Loucy (cell line): ENCODE measurements around the gene RER1.
A peak's percentile ranks its signal among the peaks of the same experiment; 100 is the strongest.

Source experiments
- H2AFZ ChIP-seq: fragments of 200-600 bp; sonication (generic); 2 replicates; pipeline ENCODE4 v1.6.0; 2016; ENCODE audit warnings: antibody characterized with exemption, mild to moderate bottlenecking, low read length, moderate library complexity
- H3F3A ChIP-seq: fragments of 200-600 bp; 2 replicates; pipeline ENCODE4 v1.6.0; 2016; ENCODE audit warnings: antibody characterized with exemption, low read depth, mild to moderate bottlenecking
- H3K27me3 ChIP-seq: fragments of 200-600 bp; sonication (generic); 2 replicates; pipeline ENCODE4 v1.6.1; 2014; ENCODE audit warnings: low read length, mild to moderate bottlenecking; ENCODE audit not compliant: insufficient read depth, poor library complexity, severe bottlenecking
- H3K36me3 ChIP-seq: fragments of 200-600 bp; sonication (generic); 2 replicates; pipeline ENCODE4 v1.6.1; 2016; ENCODE audit warnings: low read length; ENCODE audit not compliant: insufficient read depth
- H3K4me1 ChIP-seq: fragments of 200-600 bp; sonication (generic); 2 replicates; pipeline ENCODE4 v1.5.1; 2014; ENCODE audit warnings: low read length, mild to moderate bottlenecking; ENCODE audit not compliant: insufficient read depth, poor library complexity, severe bottlenecking
- H3K4me2 ChIP-seq: fragments of 200-600 bp; sonication (generic); 2 replicates; pipeline ENCODE4 v1.6.0; 2014; ENCODE audit warnings: antibody characterized with exemption, low read length, low read depth, mild to moderate bottlenecking; ENCODE audit not compliant: poor library complexity, severe bottlenecking
- H3K4me3 ChIP-seq: fragments of 200-600 bp; sonication (generic); 2 replicates; pipeline ENCODE4 v1.5.1; 2014; ENCODE audit warnings: low read length, mild to moderate bottlenecking, mixed read lengths; ENCODE audit not compliant: poor library complexity, severe bottlenecking
- H3K79me2 ChIP-seq: fragments of 200-600 bp; sonication (generic); 2 replicates; pipeline ENCODE4 v1.6.1; 2014; ENCODE audit warnings: low read length; ENCODE audit not compliant: insufficient read depth
- H3K9ac ChIP-seq: fragments of 200-600 bp; sonication (generic); 2 replicates; pipeline ENCODE4 v1.6.0; 2014; ENCODE audit warnings: mild to moderate bottlenecking, low read depth, low read length, moderate library complexity; ENCODE audit not compliant: poor library complexity, severe bottlenecking
- H3K9me2 ChIP-seq: fragments of 200-600 bp; sonication (generic); replicated peaks from 2 replicates; pipeline ENCODE4 v1.6.1; 2016; ENCODE audit warnings: low read depth, low read length, mixed read lengths
- H3K9me3 ChIP-seq: fragments of 200-600 bp; sonication (generic); 2 replicates; pipeline ENCODE4 v1.6.1; 2014; ENCODE audit warnings: mild to moderate bottlenecking, antibody characterized with exemption, low read length, low read depth; ENCODE audit not compliant: insufficient read depth
- H4K20me1 ChIP-seq: fragments of 200-600 bp; sonication (generic); 2 replicates; pipeline ENCODE4 v1.6.0; 2014; ENCODE audit warnings: antibody characterized with exemption, low read length, mild to moderate bottlenecking; ENCODE audit not compliant: insufficient read depth, poor library complexity, severe bottlenecking
- EZH2phosphoT487 ChIP-seq: fragments of 200-600 bp; IDR thresholded peaks from 2 replicates; pipeline ENCODE4 v1.6.1; 2018; ENCODE audit warnings: antibody characterized with exemption, mild to moderate bottlenecking, moderate library complexity, borderline replicate concordance
- TF ChIP-seq, protein P1 (sequence below): fragments of 200-600 bp; sonication (generic); conservative IDR thresholded peaks from 2 replicates; pipeline ENCODE4 v1.5.1; 2014; ENCODE audit warnings: mild to moderate bottlenecking, antibody characterized with exemption, low read length

Gene RER1

DNA sequence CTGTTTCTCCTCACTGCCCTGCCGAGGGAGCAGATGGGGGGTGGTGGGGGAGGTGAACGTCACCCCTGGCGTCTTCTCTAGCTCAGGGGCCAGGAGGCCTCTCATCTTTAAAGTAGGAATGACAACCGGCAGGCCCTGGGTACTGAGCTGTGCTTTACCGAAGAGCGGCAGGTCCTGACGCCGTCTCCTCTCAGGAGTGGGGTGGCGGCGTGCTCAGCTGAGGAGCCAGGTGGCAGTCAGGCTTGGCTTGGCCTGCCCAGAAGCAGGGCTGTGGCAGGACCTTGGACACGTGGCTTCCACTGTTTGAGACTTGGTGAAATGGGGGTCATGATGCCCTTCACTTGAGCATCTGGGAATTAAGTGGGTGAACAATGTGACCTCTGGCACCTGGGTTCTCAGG is 3.1 kb downstream of the RER1 start:
- Histone ChIP-seq H4K20me1 (peaks cover 24% of the 10 kb centered on the region), H3K9me2 (no peaks in the 10 kb centered on the region), H3K4me1 (peaks cover 25% of the 10 kb centered on the region), H3K36me3 (peaks cover 23% of the 10 kb centered on the region; the same call in 1 of the 2 replicates), H3K79me2 (peaks cover 56% of the 10 kb centered on the region), H3F3A (no peaks in the 10 kb centered on the region), H2AFZ (no peak overlapping the region), H3K4me2 (peak overlapping the region; percentile 90), H3K9me3 (no peaks in the 10 kb centered on the region), H3K9ac (peak overlapping the region; percentile 35), H3K4me3 (no peak overlapping the region), H3K27me3 (no peaks in the 10 kb centered on the region)
- TF ChIP-seq, protein P1, sequence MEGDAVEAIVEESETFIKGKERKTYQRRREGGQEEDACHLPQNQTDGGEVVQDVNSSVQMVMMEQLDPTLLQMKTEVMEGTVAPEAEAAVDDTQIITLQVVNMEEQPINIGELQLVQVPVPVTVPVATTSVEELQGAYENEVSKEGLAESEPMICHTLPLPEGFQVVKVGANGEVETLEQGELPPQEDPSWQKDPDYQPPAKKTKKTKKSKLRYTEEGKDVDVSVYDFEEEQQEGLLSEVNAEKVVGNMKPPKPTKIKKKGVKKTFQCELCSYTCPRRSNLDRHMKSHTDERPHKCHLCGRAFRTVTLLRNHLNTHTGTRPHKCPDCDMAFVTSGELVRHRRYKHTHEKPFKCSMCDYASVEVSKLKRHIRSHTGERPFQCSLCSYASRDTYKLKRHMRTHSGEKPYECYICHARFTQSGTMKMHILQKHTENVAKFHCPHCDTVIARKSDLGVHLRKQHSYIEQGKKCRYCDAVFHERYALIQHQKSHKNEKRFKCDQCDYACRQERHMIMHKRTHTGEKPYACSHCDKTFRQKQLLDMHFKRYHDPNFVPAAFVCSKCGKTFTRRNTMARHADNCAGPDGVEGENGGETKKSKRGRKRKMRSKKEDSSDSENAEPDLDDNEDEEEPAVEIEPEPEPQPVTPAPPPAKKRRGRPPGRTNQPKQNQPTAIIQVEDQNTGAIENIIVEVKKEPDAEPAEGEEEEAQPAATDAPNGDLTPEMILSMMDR: no peak
- no peak for TF ChIP-seq EZH2phosphoT487

- H3K4me3 ChIP-seq: no peak overlapping the region
- H2AFZ ChIP-seq: no peak overlapping the region
- peak overlapping the region; percentile 35 for H3K9ac ChIP-seq
- H3K36me3 ChIP-seq: peaks cover 27% of the 10 kb centered on the region; the same call in 1 of the 2 replicates
- H3K9me3 ChIP-seq: no peaks in the 10 kb centered on the region
- H3K27me3 ChIP-seq: no peaks in the 10 kb centered on the region
- peaks cover 22% of the 10 kb centered on the region for H3K4me1 ChIP-seq
- peaks cover 53% of the 10 kb centered on the region for H3K79me2 ChIP-seq
- TF ChIP-seq, protein P1: no peak
- TF ChIP-seq EZH2phosphoT487: no peak
- H4K20me1 ChIP-seq: peaks cover 24% of the 10 kb centered on the region
- peak overlapping the region; percentile 90 for H3K4me2 ChIP-seq
- H3F3A ChIP-seq: no peaks in the 10 kb centered on the region
- H3K9me2 ChIP-seq: no peaks in the 10 kb centered on the region
Measured at GRCh38 chr1:2395245-2395644, 3.6 kb downstream of the RER1 start.

- Histone ChIP-seq H3K9ac (peak overlapping the region; percentile 35), H3K36me3 (peaks cover 30% of the 10 kb centered on the region; the same call in 1 of the 2 replicates)
Measured at GRCh38 chr1:2396059-2396458, 4.4 kb downstream of the RER1 start.

More at GRCh38 chr1:2396059-2396458, 4.4 kb downstream of the RER1 start:
- peaks cover 45% of the 10 kb centered on the region for H3K79me2 ChIP-seq
- H3K4me3 ChIP-seq: no peak overlapping the region
- H3K27me3 ChIP-seq: no peaks in the 10 kb centered on the region
- H4K20me1 ChIP-seq: peaks cover 24% of the 10 kb centered on the region
- no peak overlapping the region for H2AFZ ChIP-seq
- H3K4me1 ChIP-seq: peaks cover 18% of the 10 kb centered on the region
- H3K4me2 ChIP-seq: no peak overlapping the region
- H3K9me2 ChIP-seq: no peaks in the 10 kb centered on the region
- TF ChIP-seq, protein P1: no peak
- TF ChIP-seq EZH2phosphoT487: no peak
- no peaks in the 10 kb centered on the region for H3K9me3 ChIP-seq
- no peaks in the 10 kb centered on the region for H3F3A ChIP-seq
